HPDE6-E6E7 (cell line): ENCODE data around the gene C1orf210.

Source experiments
- DNase-seq: peaks from one replicate; pipeline ENCODE4 v3.0.0; 2011; ENCODE audit warnings: missing footprints; ENCODE audit errors: extremely low spot score

C1orf210 gene

GRCh38 chr1:43312663-43313515 lies 27.5 kb upstream of the C1orf210 start:
- DNase-seq: no peak

- DNase-seq: no peak
Observed at GRCh38 chr1:43312212-43312623, 26.8 kb upstream of the C1orf210 start.

DNA sequence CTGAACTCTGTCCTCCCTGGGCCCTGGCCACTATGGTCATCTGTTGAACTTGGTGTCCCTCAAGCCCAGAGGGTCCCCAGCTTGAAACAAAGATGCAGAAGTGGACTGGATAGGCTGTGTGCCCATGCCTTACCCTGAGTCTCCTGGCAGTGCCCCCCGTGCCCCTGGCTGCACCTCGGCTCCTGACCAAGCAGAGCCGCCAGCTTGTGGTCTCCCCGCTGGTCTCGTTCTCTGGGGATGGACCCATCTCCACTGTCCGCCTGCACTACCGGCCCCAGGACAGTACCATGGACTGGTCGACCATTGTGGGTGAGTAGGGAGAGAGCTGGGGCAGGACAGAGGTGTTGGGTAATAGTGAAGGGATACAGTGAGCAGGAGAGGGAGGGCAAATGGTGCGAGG lies 26.1 kb upstream of the C1orf210 start:
- no peak for DNase-seq

DNA sequence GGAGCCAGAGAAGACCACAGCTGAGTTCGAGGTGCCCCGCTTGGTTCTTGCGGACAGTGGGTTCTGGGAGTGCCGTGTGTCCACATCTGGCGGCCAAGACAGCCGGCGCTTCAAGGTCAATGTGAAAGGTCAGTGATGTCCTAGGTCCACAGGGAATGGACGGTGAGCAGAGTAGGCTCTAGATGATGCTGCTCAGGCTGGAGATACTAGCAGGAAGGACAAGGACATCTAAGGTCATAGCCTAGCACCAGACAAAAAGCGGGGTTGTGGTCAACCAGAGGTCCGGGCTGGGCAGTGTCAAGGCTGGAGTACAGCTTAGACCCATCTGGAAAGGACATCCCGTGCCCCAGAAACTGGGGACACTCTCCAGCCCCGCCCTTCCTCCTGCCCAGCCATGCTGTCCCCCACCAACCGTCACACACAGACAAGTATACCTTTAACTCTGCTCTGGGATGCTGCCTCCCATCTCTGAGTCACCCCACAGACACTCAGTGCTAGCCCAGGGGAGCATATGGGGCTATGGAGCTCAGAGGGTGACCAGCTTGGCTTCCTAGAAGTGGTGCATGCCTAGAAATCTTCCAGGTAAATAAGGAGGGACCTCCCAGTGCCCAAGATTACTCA lies 24.1 kb upstream of the C1orf210 start:
- DNase-seq: no peak

DNA sequence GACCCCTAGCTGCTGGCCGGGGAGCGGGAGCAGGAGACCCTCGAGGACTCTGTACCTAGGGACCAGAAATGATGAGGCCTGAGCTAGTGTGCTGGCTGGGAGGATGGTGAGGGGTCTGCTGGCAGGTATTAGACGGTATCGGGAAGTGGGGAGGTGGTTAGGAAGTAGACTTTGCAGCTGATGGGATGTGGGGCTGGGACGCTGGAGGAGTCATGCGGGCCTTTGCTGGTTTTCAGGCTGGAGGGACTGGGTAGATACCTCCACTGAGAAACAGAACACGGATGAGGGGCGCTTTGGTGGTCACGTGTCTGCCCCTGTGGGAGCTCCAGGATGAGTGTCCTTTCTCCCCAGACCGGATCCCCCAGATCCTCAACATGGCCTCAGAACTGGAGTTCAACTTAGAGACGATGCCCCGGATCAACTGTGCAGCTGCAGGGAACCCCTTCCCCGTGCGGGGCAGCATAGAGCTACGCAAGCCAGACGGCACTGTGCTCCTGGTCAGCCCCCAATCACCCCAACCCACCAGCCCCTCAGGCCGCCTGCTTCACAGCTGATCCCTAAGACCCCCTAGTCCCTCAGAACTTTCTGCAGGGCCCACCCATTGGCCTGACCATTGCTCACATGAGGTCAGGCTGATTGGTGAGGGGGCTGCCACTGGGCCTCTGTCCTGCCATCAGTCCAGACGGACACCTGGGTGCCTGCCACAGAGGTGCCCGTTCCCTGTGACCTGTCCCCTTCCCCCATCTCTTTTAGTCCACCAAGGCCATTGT lies 23.4 kb upstream of the C1orf210 start:
- no peak for DNase-seq

DNA sequence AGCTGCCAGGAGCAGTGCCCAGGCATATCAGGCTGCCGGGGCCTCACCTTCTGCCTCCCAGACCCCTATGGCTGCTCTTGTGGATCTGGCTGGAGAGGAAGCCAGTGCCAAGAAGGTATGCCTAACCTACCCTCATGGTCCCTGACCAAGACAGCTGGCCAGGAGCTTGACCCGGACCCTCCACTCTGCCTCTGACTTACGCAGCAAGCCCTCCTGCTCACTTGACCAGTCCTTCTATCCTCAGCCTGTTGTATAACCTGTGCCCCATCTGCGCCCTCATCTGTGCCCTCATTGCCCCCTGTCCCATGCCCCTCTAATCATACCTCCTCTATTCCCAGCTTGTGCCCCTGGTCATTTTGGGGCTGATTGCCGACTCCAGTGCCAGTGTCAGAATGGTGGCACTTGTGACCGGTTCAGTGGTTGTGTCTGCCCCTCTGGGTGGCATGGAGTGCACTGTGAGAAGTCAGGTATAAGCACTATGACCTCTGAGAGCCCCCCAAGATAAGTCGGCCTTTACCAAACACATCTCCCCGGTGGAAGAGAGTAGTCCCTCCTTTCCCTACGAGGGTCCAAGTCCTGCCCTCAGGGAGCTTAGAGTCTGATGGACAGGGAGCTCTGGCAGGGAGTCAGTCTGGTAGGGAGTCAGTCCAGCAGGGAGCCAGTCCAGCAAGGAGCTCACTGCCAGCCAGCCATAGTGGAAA lies 22.2 kb upstream of the C1orf210 start:
- no peak for DNase-seq

GRCh38 chr1:43306688-43307457 lies 21.5 kb upstream of the C1orf210 start:
- no peak for DNase-seq

DNA sequence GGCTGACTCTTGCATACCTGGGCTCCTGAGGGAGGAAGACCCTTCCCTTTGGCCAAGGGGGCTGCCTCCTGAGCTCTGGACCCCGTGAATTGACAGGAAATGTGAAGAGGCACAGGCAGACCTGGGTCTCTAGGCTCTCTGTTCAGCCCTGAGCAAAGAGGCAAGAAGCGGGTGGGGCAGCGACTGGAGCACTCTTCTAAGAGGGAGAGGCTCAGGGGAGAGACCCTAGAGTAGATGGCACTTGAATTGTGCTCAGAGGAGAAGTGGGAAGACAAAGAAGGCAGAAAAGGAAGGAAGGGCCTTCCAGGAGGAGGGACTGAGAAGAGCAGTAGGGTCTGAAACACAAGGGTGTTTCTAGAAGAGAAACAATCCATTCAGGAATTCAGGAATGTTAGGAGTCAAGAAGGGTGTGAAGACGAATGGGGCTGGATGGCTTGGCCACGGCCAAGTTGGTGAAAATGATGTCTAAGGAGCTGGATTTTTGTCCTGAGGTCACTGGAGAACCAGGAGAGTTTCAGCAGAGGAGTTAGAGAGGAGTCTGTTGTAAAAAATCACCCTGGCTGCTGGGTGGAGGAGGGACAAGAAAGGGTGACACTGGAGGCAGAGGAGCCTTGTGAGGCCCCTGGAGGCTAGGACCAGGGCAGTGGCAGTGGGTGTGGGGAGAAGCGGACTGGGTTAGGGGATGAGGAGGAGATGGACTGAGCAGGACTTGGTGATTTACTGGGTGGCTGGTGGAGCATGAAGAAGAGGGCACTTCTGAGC lies 20.7 kb upstream of the C1orf210 start:
- DNase-seq: no peak

DNA sequence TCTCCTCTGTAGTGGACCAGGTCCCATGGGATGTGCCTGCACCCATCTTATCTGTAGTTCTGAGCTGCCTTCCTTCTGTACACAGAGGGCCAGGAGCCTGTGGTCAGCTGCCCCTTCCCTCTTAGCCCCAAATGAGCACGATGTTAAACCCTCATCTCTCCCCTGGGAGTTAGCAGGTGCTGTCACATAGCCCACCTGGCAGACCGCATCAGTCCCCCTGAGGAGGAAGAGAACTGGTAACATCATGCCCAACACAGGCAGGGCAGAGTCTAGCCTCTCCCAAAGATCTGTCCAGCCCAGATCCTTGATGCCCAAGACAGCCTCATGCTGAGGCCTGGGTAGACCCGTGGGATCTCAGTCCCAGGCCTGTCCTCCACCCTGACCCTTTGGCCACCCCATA lies 20.1 kb upstream of the C1orf210 start:
- no peak for DNase-seq

- no peak for DNase-seq
Observed at GRCh38 chr1:43304771-43305300, 19.5 kb upstream of the C1orf210 start.

- DNase-seq: no peak
Observed at GRCh38 chr1:43304314-43304681, 18.9 kb upstream of the C1orf210 start.

GRCh38 chr1:43303471-43304313 lies 18.3 kb upstream of the C1orf210 start:
- DNase-seq: no peak

- no peak for DNase-seq
Observed at GRCh38 chr1:43302721-43303470, 17.5 kb upstream of the C1orf210 start.

DNA sequence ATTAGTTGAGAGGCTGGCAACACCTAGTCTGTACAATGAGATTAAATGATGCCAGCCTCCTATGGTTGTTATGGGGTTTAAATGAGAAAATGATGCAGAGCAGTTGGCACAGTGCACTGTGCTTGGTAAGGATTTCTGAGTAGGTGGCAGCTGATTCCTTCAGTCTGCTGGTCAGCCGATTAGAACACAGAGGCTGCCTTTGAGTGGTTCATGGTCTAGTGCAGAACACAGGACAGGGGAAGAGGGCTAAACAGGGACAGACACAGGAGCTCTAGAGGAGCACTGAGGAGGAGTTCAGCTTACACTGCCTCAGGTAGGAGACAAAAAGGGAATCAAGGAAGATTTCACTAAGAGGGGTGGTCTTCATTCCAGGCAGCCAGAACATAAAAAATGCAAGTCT lies 16.8 kb upstream of the C1orf210 start:
- DNase-seq: no peak

DNA sequence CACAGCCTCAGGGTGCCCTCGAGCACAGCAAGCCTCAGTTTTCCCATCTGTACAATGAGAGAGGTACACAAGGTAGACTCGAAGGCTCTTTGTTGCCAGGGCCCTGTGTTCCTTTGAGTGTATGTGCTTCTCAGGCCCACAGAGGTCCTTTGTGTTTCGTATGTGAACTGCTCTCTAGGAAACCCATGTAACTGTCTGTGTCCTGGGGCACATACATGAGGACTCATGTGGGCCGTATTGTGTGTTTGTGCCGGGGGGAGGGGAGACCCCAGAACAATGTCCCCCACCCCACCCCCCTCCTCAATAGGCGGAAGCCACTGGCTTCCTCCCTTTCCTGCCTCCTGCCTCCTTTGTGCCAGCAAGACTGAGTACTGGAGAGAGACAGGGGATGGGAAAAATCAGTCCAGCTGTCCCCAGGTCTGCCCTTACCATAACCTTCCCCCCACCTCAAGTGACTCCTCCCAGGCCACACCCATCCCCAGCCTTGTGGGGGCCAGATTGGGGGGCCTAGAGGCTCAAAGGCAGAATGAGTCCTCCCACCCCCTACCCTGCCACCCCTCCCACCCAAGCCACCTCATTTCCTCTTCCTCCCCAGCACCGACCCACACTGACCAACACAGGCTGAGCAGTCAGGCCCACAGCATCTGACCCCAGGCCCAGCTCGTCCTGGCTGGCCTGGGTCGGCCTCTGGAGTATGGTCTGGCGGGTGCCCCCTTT lies 15.2 kb upstream of the C1orf210 start, which contains the start of gene TIE1:
TSS of gene TIE1 (plus strand) at position 605 of the 717 bp plus-strand sequence. CDS start at position 695, 90 bp downstream.
- DNase-seq: no peak

DNA sequence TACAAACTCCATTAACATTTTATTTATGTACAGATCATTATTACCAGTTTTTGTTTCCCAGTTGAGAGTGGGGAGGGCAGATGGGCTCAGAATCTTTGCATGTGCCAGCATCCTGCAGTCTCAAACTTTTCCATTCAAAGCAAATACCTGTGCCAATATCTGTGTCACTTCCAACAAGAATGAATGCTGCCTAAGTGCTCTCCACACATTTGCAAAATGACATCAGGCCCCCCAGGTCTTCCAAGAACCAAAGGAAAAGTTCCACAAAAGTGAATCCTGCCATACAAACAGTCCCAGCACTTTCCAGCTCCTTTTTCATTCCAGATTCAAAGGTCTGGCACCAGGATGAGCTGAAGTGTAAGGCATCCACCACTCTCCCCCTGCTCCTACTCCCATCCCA lies 13.7 kb upstream of the C1orf210 start:
- DNase-seq: no peak

DNA sequence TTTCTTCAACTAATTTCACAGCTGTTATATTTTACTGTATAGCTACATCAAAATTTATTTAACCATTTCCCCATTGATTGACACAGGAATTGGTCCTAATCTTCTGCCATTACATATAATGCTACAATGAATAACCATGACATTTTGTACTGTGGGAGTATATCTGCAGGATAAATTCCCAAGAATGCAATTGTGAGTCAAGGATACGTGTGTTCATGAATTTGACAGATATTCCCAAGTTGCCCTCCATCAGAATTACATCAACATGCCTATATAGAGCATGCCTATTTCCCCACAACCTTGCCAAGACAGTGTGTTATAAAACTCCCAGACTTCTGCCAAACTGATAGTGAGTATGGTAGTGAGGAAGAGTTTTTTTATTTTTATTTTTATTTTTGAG lies 12.7 kb upstream of the C1orf210 start:
- no peak for DNase-seq

GRCh38 chr1:43296207-43296606 lies 10.8 kb upstream of the C1orf210 start:
- no peak for DNase-seq
